ENCODE measurements around the gene PDE3B.
A peak's percentile ranks its signal among the peaks of the same experiment; 100 is the strongest.

PDE3B gene

DNA sequence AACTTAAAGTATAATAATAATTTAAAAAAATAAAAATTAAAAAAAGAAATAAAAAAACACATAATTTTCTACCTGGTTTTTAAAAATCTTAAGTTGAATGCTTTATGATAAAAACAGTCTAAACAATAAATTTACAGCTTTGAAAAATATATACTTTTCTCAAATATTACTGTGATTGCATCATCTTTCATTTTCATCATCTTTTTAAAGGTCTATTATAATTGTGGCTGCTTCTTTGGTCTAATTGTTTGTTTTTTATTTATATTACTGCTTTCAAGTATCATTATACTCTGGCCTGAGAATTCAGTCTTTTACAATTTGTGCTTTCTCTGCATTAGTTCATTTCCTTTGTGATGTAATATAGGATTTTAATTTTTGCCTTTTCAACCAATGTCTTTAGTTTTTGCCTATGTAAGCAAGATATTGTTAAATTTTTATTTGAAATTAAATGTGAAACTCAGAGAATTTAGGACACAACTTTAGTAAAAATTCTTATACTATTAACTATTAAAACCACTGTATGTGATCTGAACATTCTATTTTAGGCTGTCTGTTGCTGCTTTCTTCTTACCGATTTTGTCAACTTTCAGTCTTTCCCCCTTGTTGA, 241.2 kb downstream of the PDE3B start:
- no peak for DNase-seq (ENCODE audit: low spot score)

DNA sequence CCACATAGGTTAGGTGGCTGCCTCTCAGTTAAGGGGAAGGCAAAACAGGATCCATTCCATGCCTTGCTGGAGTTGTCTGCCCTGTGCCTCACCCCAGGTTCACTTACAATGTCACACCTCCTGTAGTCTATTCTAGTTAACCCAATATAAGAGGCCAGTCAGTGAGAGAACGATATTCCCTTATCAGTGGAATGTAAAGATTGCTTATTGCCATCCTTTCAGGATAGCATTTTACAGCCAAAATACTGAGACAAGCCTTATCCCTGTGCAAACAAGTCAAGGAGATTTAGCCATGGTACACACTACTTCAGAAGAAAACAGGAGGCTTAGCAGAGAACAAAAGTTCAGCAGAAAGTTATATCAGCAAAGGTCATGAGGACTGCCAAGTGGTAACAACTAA, 242.9 kb downstream of the PDE3B start:
- DNase-seq (ENCODE audit: low spot score): no peak

DNA sequence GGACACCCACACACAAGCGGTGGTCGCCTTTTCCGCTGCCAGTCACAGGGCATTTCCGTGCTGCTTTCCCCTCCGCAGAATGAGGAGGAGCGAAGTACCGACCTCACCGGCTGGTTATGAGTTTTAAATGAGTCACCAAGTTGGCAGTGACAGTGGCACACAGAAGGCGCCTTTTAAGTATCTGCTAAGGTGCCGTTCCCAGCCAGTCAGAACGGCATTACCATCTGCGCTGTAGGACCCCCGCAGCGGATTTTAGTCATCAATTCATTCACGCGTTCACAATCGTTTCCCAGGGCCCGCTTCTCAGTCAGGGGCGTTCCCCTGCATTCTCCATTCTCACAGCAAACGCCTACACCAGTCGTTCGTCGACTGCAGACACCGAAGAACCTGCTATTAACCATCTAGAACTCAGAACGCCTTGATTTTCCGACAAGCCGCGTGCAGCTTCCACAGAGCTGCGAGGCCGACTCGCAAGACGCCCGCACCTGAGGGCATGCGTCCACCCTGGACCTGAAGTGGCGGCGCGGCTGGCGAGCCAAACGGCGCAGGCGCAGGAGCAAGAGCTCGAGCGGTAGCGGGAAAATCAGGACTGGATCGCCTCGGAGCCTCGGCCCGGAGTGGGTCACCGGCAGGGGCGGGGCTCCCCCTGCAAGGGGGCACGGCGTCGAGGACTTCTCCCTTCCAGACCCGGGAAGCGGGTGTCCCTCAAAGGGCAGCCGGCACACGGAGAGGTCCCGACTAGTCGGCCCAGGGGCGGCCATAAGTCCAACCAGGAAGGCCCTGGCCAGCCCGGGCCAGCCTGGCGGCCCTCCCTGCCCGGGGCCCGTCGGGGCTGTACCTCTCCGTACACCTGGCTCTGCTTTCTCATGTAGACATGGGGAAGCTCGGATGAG, 247.8 kb downstream of the PDE3B start:
- DNase-seq (ENCODE audit: low spot score): peak; percentile 85

DNA sequence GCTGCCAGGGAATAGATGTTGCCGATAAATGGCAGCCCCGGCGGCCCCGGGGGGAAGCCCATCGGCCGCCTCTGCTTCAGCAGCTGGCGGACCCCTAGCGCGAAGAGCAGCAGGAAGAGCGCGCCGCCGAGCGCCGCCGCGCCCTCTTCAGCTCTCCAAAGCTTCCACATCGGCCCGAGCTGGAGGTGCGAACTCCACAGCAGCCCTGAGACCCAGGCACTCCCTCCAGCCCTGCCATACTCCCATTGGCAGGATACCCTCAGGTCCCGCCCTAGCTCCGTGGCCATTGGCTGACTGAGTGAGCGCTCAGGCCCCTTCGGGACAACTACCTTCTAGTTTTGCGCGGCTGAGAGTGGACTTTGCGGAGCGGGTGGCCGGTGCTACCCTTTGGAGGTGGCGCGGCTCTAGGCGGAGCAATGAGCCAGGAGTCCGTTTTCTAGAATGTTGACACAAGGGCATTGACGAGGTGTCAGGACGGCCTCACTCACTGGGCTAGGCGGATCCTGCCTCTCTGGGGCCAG, 248.5 kb downstream of the PDE3B start, which contains the start of gene CYP2R1:
Gene CYP2R1 (minus strand): TSS at position 196 of the 521 bp plus-strand sequence. CDS start 26 bp downstream, at position 170.
- peak; percentile 92 for DNase-seq (ENCODE audit: low spot score)

DNA sequence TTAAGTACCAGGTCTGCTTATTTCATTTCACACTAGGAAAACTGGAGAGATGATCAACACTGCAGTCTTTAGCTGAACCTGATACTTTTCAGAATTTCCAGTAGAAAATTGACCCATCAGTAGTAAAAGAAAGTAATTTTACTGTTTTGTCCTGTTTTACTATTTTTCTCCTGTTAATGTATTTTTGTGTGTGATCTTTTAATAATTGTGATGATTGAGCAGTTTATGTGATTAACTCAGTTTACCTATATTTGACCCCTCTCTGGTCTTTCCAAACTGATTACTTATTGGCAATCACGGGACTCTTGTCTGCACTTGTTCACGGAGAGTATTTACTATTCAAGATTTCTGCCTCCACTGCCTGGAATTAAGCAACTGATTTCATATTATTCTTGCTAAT, 249.0 kb downstream of the PDE3B start:
- no peak for DNase-seq (ENCODE audit: low spot score)

DNA sequence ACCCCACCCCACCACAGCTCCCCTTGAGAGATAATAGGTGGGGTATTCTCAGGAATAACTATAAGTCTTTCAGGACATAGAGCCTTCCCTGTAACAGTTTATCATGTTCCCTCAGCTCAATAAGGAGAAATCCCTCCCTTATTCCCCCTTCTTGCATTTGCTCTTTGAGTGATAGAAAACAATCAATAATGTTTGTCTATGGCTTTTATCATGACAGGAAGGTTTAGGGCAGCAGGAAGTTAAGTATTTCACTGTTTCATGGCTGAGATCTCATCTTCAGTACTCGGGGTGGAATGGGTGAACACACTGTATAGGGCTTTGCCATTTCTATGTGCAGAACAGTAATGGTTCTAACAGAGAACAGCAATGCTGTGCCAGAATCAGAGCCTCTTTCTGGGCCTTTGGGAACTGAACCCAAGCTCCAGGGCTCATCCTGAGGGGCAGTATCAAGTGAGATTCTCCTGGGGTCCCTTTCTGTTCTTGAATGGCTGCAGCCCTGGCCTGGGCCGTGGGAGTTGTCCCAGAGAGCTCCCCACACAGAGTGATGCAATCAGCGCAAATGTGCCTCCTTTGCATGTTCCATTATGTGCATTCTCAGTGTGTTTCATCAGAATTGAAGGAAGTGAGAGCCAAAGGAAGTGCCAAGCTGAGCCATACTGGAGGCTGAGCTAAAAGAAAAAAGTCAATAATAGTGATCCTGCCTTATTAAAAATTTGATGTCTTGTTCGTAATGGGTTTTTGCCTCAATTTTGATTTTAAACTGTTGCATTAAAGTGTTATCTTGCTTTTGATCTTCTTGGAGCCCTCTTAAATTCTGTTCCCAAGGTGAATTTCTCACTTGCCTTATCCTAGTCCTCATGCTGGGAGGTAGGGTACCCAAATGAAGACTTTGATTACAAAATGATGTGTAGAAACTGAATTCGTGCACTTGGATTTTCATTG, 251.3 kb downstream of the PDE3B start:
- no peak for DNase-seq (ENCODE audit: low spot score)

DNA sequence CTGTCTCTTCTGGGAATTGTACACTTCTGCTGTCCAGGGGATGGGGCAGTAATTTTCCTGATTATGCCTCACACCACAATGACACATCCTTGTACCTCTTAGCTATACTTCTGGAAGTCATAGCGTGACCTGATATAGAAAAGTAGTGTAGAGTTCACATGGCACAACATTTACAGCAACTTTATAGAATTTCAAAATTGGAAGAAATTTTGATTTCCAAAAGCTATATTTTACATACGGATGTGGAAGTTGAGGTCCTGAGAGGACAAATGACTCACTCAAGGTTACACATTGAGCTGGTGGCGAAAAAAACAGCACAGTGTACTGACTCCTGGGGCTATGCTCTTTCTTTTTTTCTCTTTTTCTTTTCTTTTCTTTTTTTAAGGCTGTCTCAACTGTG, 254.8 kb downstream of the PDE3B start:
- DNase-seq (ENCODE audit: low spot score): no peak

DNA sequence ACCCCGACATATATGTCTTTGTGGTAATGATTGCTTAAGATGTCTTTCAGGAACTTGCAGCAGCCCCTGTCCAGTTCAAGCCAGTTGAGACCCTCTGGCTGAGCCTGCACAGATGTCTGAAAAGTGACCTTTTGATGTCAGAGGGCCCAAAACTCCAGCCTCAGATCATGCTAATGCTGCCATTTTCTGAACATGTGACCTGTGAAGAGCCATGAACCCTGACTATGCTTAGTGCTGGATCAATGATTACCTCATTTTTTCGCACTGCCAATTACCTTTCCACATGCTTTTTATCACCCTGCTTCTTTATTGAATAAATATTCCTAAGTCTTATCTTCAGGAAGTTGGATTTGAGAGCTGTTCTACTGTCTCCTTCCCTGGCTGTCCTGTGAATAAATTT, 255.3 kb downstream of the PDE3B start:
- DNase-seq (ENCODE audit: low spot score): no peak

DNA sequence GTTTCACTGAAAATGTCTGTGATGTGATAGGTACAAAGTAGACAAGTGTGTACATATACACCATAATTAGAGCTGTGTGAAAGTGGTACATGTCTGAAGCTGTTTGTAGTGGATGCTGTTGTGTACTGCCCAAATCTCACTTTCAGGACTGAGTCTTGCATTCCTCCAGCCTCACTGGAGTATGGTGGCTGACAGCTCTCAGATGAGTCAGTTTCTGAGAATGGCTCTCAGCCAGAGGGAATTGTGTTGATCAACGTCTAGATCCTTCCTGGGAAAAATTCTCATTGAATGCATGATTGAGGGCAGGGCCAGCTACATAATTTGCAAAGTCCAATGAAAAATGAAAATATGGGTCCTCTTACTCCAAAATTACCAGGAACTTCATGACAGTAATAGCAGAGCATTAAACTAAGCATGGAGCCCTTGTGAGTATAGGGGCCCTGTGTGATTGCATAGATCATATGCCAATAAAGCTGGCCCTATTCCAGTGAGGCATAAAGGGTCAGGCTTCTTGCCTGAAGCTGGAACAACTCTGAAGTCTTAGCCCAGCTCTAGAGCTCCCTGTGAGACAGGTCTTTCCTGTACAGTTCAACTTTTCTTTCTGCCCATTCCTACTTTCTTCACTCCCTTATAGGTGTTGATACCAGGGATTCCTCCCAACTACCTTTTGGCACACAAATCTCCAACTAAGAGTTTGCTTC, 259.2 kb downstream of the PDE3B start:
- DNase-seq (ENCODE audit: low spot score): no peak

DNA sequence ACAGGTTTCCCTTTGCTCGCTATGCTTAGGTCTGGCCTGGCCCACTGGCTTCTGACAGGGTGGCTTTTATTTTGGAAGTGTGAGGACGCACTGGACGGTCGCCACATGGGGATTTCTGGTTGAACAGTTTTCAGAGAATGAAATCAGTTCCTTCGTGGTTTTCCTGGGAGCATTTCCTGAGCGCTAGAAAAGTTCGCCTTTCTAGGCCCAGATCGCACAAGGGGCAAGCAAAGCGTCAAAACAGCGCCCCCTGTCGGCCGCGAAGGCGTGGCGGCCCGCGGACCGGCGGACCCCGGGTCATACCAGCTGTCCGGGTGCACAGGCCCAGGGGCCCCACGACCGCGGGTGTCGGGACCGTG, 261.1 kb downstream of the PDE3B start:
- DNase-seq (ENCODE audit: low spot score): peak; percentile 35

DNA sequence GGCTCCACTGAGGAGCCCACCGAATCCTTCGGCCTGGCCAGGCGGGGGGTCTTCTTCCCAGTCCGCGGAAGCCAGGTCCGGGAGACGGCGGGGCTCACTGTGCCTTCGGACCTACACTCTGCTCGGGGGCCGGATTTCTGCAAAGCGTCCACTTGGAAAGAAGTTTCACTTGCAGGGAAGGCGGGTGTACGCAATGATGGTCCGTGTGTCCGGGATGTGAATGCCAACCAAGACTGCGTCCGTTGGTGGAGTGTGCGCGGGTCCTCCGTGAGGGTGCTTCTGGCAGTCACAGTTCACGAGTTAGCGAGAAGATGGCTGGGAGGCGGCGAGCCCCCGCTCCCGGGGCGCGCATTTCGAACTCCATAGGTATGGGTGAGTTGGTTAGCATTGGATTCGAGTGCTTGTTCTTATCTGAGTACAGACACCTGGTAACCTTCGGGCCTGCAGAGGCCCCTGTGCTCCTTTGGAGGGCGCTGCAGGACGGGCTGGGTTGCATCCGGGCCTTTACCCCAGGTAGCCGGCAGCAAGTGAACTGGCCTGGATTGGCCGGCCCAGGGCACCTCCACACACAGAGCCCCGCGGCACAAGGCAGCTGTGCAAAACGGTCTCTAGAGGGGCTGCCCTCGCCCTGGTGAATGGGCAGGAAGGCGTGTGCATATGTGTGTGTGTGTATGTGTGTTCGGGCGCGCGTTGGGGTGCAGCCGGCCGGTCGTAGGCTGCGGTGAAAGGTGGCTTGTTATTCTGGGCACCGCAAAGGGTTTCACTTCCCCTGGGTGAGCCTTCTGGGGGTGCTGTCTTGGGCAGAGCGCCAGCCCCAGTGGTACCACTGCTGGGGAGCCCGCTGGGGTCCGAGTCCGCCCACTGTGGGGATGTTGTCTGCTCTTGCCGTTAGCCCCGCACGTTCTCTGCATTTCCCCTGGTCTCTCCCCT, 261.8 kb downstream of the PDE3B start:
- no peak for DNase-seq (ENCODE audit: low spot score)

DNA sequence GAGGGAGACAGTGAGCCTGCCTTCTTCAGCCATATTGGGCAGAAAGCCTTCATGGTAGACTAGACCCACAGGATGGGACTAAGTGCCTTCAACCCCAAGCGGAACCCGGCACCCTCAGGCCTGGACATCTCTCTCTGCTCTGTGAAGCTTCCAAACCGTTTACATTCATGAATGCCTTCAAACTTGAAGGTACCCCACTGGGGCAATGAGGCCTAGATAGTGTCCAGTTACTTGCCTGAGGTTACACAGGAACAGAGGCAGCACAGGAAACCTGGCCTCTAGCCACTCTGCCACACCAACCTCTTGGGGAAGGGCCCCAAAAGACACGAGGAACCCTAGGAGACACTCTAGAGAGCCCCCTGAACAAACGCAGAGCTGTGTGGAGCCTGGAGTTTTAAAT, 263.0 kb downstream of the PDE3B start:
- DNase-seq (ENCODE audit: low spot score): no peak

DNA sequence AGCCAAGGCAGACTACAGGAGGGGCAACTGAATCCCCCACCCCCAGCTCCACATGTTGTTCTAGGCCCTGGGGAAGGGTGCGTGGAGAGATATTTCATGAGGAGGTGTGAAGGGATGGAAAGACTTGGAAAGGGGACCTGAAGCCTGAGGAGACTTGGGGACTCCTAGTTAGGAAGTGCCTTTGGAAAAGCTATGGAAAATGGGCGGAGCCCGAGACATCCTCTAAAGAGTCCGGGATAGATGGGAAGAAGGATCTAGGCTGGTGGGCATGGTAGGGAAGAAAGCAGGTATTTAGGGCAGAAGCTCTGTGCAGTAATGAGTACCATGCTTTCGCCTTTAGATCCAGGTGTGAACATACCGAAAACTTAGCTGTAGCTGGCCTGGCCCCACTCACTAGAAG, 263.4 kb downstream of the PDE3B start:
- DNase-seq (ENCODE audit: low spot score): no peak

DNA sequence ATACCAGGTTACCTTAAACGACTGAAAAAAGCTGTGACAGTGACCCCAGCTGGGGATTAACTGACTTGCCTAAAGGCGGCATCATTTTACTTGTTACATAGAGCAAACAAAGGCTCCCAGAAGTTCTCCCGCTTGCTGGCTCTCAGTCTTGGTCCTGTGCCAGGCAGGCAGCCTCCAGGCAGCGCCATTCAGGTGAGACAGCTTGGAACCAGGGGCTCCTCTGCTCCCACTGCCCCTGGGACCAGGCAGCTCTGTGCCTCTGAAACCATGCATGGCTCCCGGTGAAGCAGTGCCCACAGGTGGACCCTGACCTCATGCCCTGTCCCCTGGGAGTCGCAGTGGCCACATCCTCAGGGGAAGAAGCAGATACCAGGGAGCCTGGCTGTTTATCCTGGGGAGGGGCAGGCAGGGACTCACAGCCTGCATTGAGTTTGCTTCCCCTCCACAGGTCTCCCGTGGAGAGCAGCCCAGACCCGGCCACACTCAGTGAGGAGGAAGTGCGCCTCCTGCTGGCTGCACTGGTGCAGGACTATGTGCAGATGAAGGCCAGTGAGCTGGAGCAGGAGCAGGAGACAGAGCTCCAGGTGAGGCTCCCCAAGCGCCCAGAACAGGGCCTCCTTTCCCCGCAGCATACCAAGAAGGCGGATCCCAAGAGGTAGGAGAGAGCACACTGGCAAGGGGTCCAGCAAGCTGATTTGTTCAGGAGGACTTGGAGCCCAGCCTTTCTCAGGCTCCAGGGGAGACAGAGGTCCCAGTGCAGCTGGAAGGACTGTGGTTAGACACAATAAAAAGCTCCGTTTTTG, 264.0 kb downstream of the PDE3B start:
- no peak for DNase-seq (ENCODE audit: low spot score)

DNA sequence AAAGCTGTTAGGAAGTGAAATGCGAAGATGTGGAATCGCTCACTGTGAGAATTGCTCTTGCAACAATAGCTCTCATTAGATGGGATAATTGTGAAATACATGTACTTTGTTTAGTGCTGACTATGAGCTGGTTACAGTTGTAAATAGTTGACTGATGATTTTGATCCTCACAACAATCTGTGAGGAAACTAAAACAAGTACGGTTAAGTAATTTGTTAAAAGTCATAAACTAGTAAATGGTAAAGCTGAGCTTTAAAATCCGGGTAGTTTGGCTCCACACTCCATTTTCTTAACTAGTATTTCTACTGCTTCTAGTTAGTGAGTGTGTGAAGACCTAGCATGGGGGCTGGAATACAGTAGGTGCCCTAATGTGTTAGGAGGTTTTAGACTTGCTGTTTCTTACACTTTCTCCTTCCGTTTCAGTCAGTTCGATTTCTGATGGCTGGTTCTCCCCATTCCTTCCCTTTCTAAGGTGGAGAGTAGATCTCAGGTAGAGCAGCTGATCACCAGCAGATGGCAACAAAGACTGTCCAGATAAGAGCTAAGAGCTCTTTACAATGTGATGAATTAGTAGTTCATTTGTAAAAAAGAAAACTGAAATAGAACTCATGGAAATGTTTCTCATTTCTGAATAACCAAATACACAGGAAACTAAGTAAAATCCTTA, 264.7 kb downstream of the PDE3B start:
- DNase-seq (ENCODE audit: low spot score): no peak

DNA sequence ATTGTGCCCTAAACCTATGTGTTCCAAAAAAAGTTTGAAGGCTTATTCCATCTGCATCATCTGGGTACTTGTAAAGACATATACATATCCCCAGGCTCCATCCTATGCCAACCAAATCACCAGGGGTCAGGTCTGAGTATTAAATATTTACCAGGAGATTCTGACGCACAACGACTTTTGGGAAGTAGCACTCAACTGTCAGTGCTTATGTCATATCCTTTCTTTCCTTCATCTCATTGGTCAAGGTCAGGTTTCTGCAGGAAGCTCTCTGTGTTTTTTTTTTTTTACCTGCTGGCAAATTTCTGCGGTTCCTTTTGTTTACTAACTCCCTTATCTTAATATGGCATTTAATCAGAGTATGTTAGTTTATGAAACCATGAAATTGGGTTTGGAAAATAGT, 270.9 kb downstream of the PDE3B start:
- no peak for DNase-seq (ENCODE audit: low spot score)

DNA sequence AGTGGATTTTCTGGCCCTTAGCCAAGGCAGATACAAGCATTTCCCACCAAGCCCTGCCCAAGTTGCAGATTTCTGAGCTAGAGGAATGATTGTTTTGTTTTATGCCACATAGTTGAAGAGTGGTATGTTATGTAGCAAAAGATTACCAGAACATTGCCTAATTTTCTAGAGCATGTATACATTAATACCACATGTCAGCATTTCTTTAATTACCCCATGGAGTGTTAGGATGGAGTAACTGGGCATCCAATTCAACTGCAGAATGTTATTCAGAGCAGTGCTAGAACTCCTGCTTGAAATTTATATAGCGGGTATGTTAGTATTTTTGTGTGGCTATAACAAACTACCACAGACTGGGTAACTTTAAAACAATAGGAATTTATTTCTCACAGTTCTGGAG, 272.8 kb downstream of the PDE3B start:
- DNase-seq (ENCODE audit: low spot score): no peak
